Adrenal gland (tissue), 12 donors: ENCODE measurements around the gene RNF214. TPM values are rescaled to one million over a fixed set of nuclear protein-coding genes. Genes with fewer than 3 reads are reported as not detected.

Experiments used
- DNase-seq, 7 donors: peaks; one replicate each; pipeline ENCODE4 v3.0.0-alpha.2; 2019 to 2020
- H3K27ac ChIP-seq, 5 donors: fragments of 200-600 bp; sonication (generic) in 4 of 5; 1 replicate in 3 of 5; 2 replicates in 2 of 5; pipeline versions ENCODE4 v1.5.1 to v1.8.0; 2016 to 2020; ENCODE audit warnings: mild to moderate bottlenecking in 1 of 5
- H3K27me3 ChIP-seq: fragments of 200-600 bp; 2 replicates; pipeline ENCODE4 v1.8.0; 2021
- H3K36me3 ChIP-seq, 2 donors: fragments of 200-600 bp; replicated peaks in 1 of 2; 1 replicate in 1 of 2; 2 replicates in 1 of 2; pipeline versions ENCODE4 v1.5.1 to v1.8.0; 2018 to 2022
- H3K4me1 ChIP-seq, 2 donors: fragments of 200-600 bp; replicated peaks in 1 of 2; 1 replicate in 1 of 2; 2 replicates in 1 of 2; pipeline versions ENCODE4 v1.5.1 to v1.8.0; 2018 to 2021
- H3K4me3 ChIP-seq, 4 donors: fragments of 200-600 bp; sonication (generic) in 3 of 4; one replicate each; pipeline ENCODE4 v1.5.1; 2016 to 2018
- H3K9me3 ChIP-seq, 3 donors: fragments of 200-600 bp; sonication (generic) in 1 of 3; replicated peaks in 1 of 3; 1 replicate in 2 of 3; 2 replicates in 1 of 3; pipeline versions ENCODE4 v1.5.1 to v1.8.0; 2016 to 2021
- CTCF ChIP-seq, 6 experiments: fragments of 450-650 bp in 4 of 6; fragments of 200-600 bp in 2 of 6; sonication (generic) in 1 of 6; IDR thresholded peaks; 1 replicate in 5 of 6; 2 replicates in 1 of 6; pipeline versions ENCODE4 v1.5.1 to v1.8.0; 2016 to 2021; ENCODE audit warnings: antibody characterized with exemption in 6 of 6, mild to moderate bottlenecking in 2 of 6, moderate library complexity in 1 of 6
- POLR2A ChIP-seq, 2 donors: fragments of 450-650 bp; IDR thresholded peaks; one replicate each; pipeline ENCODE4 v1.6.1; 2017; ENCODE audit warnings: antibody characterized with exemption in 2 of 2, mild to moderate bottlenecking in 2 of 2, moderate library complexity in 1 of 2
- WGBS, 4 donors: extraction: QIAGEN DNeasy Blood & Tissue Kit in 2 of 4; methylation state at CpG; one replicate each; pipeline versions ENCODE4 v1.1.5 to v1.1.7; 2013 to 2017; 5-methylcytosine and 5-hydroxymethylcytosine counted together
- intact Hi-C, 2 donors: fragments of 100-400 bp; cut with DNase I; formaldehyde crosslinking; loops; one replicate each; pipeline versions ENCODE4 v1.14.1 to v1.15.0; 2022 to 2023
- polyA plus RNA-seq, 3 donors: library from polyadenylated mRNA; stranded (reverse); fragments of 200-250 nt in 2 of 3; fragments of 350-450 nt in 1 of 3; fragmentation: Illumina TruSeq in 1 of 3; extraction: RNeasy Lipid Tissue Mini Kit (QIAGEN cat#74804) in 1 of 3; gene quantifications; one replicate each; pipeline ENCODE4 v1.2.3, GENCODE V29; 2013 to 2014
- total RNA-seq, 9 donors: library from RNA; depleted of rRNA in 4 of 9; stranded (reverse); fragments of >200 nt in 4 of 9; fragments of 120-200 nt in 1 of 9; fragmentation: NEBNext Ultra II Directional in 1 of 9; extraction: Animal tissue kit (Norgen Biotek cat#: 25700) in 1 of 9; gene quantifications; one replicate each; pipeline versions ENCODE4 v1.1.0 to v1.2.4, GENCODE V29; 2013 to 2023
- donor health status: healthy with polysubstance abuse.
- donor health status: Bipolar disorder and iron deficiency.
- donor health status: DM: yes; HTN: yes; CAD: no.
- donor health status: DM: no; HTN: no; CAD: no.
- donor health status: DM: no; HTN: no; CAD: no.
- donor health status: DM: yes; HTN: yes; CAD: no.

Gene RNF214
- total and polyA plus RNA-seq, 12 donors = 11.3 to 33.8 (median 20.5) TPM

- DNase-seq = peak in 2 of 7 donors; percentile 8 to 46
- no peaks in the 10 kb centered on the region for H3K27me3 ChIP-seq
- intact Hi-C loops = loop anchor here in 1 of 2 donors (5.0 kb wide), 1 partner anchor 87 kb away; the partner anchor contains the start of gene BACE1
- no peak for TF ChIP-seq CTCF (IDR thresholded peaks at IDR 0.05)
- no peak for TF ChIP-seq POLR2A (IDR thresholded peaks at IDR 0.05)
- peaks cover 0 to 44% of the 10 kb centered on the region in 2 donors for H3K36me3 ChIP-seq
- H3K9me3 ChIP-seq = no peaks in the 10 kb centered on the region
- H3K4me1 ChIP-seq = peaks cover 17 to 30% of the 10 kb centered on the region in 2 donors
- H3K4me3 ChIP-seq = no peak overlapping the region
- H3K27ac ChIP-seq = no peak overlapping the region
- WGBS, 4 donors = 64 to 73% (median 67%) methylated on average over 12 of the region's 12 CpGs
Measured at GRCh38 chr11:117230286-117230961, 2.0 kb upstream of the RNF214 start.

GRCh38 chr11:117230999-117231841 lies 1.3 kb upstream of the RNF214 start:
- WGBS, 4 donors = 7 to 15% (median 8%) methylated on average over 9 to 14 of the region's 14 CpGs
- no peak for TF ChIP-seq CTCF (IDR thresholded peaks at IDR 0.05)
- no peak for TF ChIP-seq POLR2A (IDR thresholded peaks at IDR 0.05)
- peak overlapping the region; percentile 77 to 98 (median 94) for H3K4me3 ChIP-seq
- peak overlapping the region in 4 of 5 donors; percentile 85 to 96 (median 92) for H3K27ac ChIP-seq
- no peaks in the 10 kb centered on the region for H3K27me3 ChIP-seq
- DNase-seq = peak in 2 of 7 donors; percentile 4 to 49
- no peaks in the 10 kb centered on the region for H3K9me3 ChIP-seq
- H3K36me3 ChIP-seq = peaks cover 0 to 38% of the 10 kb centered on the region in 2 donors
- intact Hi-C loops = loop anchor here in 1 of 2 donors (5.0 kb wide), 1 partner anchor 86 kb away; the partner anchor contains the start of gene BACE1
- H3K4me1 ChIP-seq = peaks cover 17 to 30% of the 10 kb centered on the region in 2 donors

GRCh38 chr11:117231842-117232091 lies 704 bp upstream of the RNF214 start, which contains the start of gene PCSK7:
PCSK7 (minus strand) TSS chr11:117232073; CDS start chr11:117229844, 2,229 bp downstream.
- peak in 5 of 7 donors; percentile 69 to 84 (median 75) for DNase-seq
- Histone ChIP-seq H3K36me3 (peaks cover 0 to 35% of the 10 kb centered on the region in 2 donors), H3K9me3 (no peaks in the 10 kb centered on the region), H3K27me3 (no peaks in the 10 kb centered on the region), H3K4me1 (peaks cover 17 to 30% of the 10 kb centered on the region in 2 donors), H3K4me3 (peak within 1 kb of the TSS; percentile 77 to 98 (median 94)), H3K27ac (peak within 1 kb of the TSS; percentile 61 to 96 (median 91))
- WGBS, 4 donors = 0% methylated on average over 11 to 13 of the region's 13 CpGs
- intact Hi-C loops = loop anchor here in 1 of 2 donors (5.0 kb wide), 1 partner anchor 86 kb away; the partner anchor contains the start of gene BACE1
- TF ChIP-seq POLR2A (IDR thresholded peaks at IDR 0.05) (no peak), CTCF (IDR thresholded peaks at IDR 0.05) (no peak)

GRCh38 chr11:117232911-117233409 lies 489 bp downstream of the RNF214 start:
- Histone ChIP-seq H3K36me3 (peaks cover 0 to 23% of the 10 kb centered on the region in 2 donors), H3K27me3 (no peaks in the 10 kb centered on the region), H3K9me3 (no peaks in the 10 kb centered on the region), H3K4me3 (peak overlapping the region; percentile 40 to 98 (median 86)), H3K27ac (peak overlapping the region in 4 of 5 donors; percentile 85 to 96 (median 92)), H3K4me1 (peaks cover 17 to 30% of the 10 kb centered on the region in 2 donors)
- intact Hi-C loops = loop anchor here in 1 of 2 donors (5.0 kb wide), 1 partner anchor 84 kb away; the partner anchor contains the start of gene BACE1
- DNase-seq = peak in 6 of 7 donors; percentile 24 to 60 (median 41)
- TF ChIP-seq CTCF (IDR thresholded peaks at IDR 0.05) = no peak
- TF ChIP-seq POLR2A (IDR thresholded peaks at IDR 0.05) = no peak
- WGBS, 4 donors = 0 to 15% (median 1%) methylated on average over 1 to 27 of the region's 27 CpGs
